NB4 (cell line): ENCODE measurements around the gene TTN.

Experiments used
- DNase-seq: peaks from one replicate; pipeline ENCODE4 v3.0.0; 2010; ENCODE audit warnings: low read depth
- H3K4me3 ChIP-seq: one replicate; pipeline ENCODE4 v1.5.1; 2011; ENCODE audit warnings: mild to moderate bottlenecking, low read depth, low read length, moderate library complexity
- MAX ChIP-seq: IDR thresholded peaks from 2 replicates; pipeline ENCODE4 v1.6.1; 2011; ENCODE audit warnings: low read depth, low read length
- MYC ChIP-seq: IDR thresholded peaks from 2 replicates; pipeline ENCODE4 v1.6.1; 2011; ENCODE audit warnings: low read depth, low read length
- POLR2A ChIP-seq: IDR thresholded peaks from 2 replicates; pipeline ENCODE4 v1.6.1; 2011; ENCODE audit warnings: mild to moderate bottlenecking; ENCODE audit not compliant: insufficient read length; ENCODE audit errors: extremely low read depth
- TF ChIP-seq, protein P1 (sequence below): IDR thresholded peaks from one replicate; pipeline ENCODE4 v1.5.1; 2012; ENCODE audit warnings: low read depth, low read length

TTN gene

DNA sequence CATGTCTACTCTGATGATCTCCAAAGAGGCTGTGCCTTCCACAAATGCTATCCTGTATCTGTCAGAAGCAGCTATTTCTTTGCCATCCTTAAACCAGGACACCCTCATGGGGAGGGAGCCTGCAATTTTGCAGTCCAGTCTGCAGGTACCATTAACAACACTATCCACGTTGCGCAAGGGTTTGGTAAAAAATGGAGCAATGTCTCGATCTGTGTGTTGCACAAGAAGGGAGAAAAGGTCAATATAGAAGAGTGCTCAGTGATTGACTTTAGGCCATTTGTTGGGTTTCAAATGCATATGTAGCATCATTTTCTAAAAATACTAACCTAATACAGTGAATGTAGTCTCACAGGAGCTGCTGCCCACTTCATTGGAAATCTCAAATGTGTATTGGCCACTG, 74.3 kb downstream of the TTN start:
- no peak overlapping the region for H3K4me3 ChIP-seq
- DNase-seq: peak; percentile 12
- no peak for TF ChIP-seq MAX
- TF ChIP-seq, protein P1, sequence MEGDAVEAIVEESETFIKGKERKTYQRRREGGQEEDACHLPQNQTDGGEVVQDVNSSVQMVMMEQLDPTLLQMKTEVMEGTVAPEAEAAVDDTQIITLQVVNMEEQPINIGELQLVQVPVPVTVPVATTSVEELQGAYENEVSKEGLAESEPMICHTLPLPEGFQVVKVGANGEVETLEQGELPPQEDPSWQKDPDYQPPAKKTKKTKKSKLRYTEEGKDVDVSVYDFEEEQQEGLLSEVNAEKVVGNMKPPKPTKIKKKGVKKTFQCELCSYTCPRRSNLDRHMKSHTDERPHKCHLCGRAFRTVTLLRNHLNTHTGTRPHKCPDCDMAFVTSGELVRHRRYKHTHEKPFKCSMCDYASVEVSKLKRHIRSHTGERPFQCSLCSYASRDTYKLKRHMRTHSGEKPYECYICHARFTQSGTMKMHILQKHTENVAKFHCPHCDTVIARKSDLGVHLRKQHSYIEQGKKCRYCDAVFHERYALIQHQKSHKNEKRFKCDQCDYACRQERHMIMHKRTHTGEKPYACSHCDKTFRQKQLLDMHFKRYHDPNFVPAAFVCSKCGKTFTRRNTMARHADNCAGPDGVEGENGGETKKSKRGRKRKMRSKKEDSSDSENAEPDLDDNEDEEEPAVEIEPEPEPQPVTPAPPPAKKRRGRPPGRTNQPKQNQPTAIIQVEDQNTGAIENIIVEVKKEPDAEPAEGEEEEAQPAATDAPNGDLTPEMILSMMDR: no peak
- no peak for TF ChIP-seq MYC
- no peak for TF ChIP-seq POLR2A

DNA sequence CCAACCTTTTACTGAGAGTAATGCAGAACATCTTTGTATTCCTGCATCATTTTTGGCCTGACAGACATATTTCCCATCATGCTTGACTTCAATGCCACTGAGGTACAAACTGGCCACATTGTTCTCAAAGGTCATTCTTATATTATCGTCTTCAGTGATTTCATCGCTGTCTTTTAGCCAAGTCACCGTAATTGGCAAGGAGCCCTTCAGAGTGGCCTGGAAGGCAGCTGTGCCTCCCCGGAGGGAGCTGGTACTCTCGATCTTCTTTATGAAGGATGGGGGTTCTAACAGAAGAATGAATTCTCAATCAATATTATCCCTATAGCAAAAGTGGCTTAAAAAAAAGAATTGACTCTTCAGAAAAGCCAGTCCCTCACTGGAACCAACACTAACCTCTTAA, 75.9 kb downstream of the TTN start:
- no peak for DNase-seq
- TF ChIP-seq MAX: no peak
- TF ChIP-seq, protein P1: no peak
- TF ChIP-seq POLR2A: no peak
- TF ChIP-seq MYC: no peak
- H3K4me3 ChIP-seq: no peak overlapping the region

DNA sequence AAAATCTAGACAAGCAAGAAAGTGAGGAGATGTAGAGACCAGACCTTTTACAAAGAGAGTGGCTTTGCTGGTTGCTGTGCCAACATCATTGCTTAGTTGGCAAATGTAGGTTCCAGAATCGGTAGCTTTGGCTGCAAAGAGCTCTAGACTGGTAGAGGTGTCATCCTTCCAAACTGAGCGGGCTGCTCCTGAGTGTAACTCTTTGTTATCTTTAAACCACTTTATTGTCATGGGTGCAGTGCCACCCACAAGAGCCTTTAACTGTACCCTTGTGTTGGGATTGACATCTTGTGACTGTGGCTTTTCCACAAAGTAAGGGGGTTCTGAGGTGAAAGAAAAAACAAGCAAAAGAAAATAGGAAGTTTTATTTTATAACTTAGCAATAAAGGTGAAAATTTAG, 77.2 kb downstream of the TTN start:
- no peak for TF ChIP-seq MAX
- TF ChIP-seq POLR2A: no peak
- TF ChIP-seq, protein P1: no peak
- TF ChIP-seq MYC: no peak
- H3K4me3 ChIP-seq: no peak overlapping the region
- DNase-seq: no peak

DNA sequence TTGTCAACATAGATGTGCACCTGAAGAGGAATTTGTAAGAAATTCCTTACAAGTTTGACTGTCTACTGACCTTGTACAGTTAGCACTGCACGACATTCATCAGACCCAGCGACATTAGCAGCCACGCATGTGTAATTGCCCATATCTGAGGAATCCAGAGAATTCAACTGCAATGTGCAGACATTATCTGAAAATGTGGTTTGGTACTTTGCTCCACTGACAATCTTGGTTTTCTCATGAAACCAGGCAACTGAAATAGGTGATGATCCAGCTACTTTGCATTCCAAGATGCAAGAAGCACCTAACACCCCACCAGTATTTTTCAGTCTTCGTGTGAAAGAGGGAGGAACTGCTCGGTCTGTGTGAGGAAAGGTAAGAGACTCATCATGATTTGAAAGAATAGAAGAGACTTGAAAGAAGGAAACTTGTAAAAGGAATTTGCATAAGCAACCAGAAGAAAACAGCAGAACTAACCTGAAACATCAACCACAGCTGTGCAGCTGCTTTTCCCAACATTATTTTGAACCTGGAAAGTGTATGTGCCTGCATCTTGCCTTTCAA, 83.4 kb downstream of the TTN start:
- H3K4me3 ChIP-seq: no peak overlapping the region
- TF ChIP-seq MYC: no peak
- TF ChIP-seq, protein P1: no peak
- TF ChIP-seq MAX: no peak
- no peak for TF ChIP-seq POLR2A
- DNase-seq: no peak

DNA sequence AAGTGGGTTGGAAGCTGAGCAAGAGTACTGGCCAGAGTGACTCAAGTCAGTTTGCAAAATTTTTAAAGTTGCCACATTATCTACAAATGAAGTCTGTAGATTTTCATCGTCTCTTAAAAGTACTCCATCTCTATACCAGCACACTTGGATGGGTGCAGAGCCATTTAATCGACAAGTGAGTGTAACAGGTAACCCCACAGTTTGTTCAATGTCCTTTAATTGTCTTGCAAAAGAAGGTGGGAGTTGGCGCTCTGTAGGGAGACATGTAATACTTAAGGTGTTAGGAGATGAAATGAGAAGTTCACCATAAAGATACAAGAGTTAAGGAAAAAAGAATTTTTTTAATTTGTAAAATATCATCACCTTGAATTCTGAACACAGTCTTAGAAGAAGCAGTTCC, 84.9 kb downstream of the TTN start:
- TF ChIP-seq MYC (no peak), POLR2A (no peak), MAX (no peak)
- TF ChIP-seq, protein P1: no peak
- H3K4me3 ChIP-seq: no peak overlapping the region
- DNase-seq: no peak

- DNase-seq: no peak
- no peak for TF ChIP-seq POLR2A
- TF ChIP-seq, protein P1: no peak
- no peak for TF ChIP-seq MAX
Observed at GRCh38 chr2:178718988-178719387, 88.2 kb downstream of the TTN start.

More at GRCh38 chr2:178718988-178719387, 88.2 kb downstream of the TTN start:
- no peak overlapping the region for H3K4me3 ChIP-seq
